ENCODE data around the gene CATSPERZ.
A peak's percentile ranks its signal among the peaks of the same experiment; 100 is the strongest.
"Not testable (repeated sequence)": the region's sequence is repeated elsewhere in the genome, so short reads cannot be mapped to it uniquely, and the experiment has no call there.

The CATSPERZ gene

DNA sequence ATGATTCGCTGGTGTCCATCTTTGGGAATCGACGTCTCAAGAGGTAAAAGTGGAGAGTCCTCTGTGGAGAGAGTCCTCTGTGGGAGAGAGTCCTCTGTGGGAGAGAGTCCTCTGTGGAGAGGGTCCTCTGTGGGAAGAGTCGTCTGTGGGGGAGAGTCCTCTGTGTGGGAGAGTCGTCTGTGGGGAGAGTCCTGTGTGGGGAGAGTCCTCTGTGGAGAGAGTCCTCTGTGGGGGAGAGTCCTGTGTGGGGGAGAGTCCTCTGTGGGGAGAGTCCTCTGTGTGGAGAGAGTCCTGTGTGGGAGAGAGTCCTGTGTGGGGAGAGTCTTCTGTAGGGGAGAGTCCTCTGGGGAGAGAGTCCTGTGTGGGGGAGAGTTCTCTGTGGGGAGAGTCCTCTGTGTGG is 20.9 kb downstream of the CATSPERZ start:
- no peak for DNase-seq

DNA sequence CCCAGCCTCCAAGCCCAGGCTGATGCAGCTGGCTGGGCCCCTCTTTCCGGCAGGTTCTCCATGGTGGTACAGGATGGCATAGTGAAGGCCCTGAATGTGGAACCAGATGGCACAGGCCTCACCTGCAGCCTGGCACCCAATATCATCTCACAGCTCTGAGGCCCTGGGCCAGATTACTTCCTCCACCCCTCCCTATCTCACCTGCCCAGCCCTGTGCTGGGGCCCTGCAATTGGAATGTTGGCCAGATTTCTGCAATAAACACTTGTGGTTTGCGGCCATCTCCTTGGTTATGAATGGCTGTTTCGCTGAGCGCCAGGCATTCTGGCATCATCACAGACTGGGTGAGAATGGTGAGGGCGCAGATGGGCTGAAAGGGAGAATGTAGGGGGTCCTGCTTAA is 21.4 kb downstream of the CATSPERZ start:
- no peak for DNase-seq

DNA sequence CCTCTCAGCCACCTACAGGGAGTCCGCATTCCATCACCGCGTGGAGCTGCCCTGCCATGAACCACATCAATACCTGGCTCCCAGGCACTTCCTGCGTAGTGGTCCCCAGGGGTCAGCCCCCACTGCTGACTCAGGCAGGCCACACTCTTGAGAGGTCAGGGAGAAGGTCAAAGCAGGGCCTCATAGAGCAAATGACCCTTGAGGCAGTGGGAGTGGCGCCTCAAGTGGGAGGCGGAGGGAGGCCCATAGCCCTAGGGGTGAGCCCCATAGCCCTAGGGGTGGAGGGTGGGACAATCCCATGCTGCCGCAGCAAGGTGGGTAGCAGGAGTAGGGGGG is 22.7 kb downstream of the CATSPERZ start:
- no peak for DNase-seq

DNA sequence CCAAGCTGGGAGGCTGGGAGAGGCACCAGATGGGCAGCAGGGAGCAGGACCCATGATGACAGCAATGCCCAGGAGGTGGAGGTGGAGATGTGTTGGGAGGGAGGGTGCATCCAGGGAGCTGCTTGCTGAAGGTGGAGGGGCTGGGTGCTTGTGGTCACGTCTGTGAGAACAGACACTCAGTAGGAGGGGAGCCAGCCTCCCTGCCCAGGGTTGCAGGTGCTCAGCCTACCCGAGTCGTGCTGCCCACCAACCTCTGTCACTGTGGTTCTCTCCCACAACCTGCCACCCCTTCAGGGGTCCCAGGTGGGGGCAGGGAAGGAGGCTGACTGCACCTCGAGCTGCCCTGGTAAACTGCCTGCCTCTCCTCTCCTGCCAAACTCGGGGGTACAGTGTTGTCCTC is 23.2 kb downstream of the CATSPERZ start:
- DNase-seq: no peak

DNA sequence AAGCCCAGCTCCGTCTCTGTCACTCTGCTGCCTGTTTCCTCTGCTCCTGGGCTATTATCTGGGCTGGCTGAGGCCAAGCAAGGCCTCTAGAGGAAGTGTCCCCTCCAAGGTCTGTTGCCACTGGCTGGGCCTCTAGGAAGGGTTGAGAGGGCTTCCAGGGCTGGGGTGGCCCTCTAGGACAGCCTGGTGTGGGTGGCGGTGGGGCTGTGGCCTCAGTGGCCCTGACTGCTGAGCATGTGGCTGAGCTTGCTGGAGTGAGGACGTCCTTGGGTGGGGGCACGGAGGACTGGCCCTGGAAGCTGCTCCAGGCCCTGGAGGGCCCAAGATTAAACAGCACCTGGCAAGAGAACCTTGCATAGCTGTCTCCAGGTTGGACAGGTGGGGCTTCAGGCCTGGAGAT is 23.8 kb downstream of the CATSPERZ start:
- DNase-seq: not testable (repeated sequence)

DNA sequence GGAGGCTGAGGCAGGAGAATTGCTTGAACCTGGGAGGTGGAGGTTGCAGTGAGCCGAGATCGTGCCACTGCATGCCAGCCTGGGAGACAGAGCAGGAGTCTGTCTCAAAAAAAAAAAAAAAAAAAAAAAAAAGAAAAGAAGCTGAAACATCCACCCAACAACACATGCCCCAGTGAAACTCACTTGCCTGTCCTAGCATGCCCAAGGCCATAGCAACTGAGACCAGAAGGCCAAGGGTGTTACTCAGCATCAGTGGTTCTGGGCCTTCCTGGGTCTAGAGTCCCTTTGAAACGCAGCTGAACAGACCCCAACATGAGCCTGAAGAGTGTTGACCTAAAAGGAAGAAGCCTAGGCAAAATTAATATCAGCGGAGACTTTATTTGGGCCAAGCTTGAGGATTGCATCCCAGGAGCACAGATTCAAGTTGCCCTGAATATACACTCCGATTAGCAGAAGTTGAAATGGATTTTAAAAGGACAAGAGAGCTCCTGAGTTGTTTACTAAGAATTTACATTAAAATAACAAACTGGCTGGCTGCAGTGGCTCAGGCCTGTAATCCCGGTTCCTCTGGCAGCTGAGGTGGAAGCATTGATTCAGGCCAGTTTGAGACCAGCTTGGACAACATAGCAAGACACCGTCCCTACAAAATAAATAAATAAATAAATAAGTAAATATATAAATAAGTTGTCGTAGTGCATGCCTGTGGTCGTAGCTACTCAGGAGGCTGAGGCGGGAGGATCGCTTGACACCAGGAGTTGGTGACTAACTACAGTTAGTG is 24.7 kb downstream of the CATSPERZ start:
- no peak for DNase-seq

DNA sequence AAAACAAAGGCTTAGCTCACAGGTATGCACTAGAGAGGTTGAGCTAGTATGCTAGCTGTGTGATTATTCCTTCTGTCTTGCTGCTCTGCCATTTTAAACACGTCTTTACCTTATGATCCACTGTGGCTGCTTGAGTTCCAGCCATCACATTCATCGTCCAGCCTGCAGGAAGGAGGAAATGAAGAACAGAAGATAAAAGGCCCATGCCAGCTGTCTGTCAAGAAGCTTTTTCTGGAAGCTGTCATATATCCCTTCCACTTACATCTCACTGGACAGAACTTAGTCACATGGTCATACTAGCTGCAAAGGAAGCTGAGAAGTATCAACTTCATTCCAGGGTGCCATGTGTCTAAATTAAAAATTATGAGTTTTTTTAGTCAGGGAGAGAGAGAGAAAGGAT is 27.2 kb downstream of the CATSPERZ start:
- no peak for DNase-seq

GRCh38 chr11:64327993-64328392 is 27.8 kb downstream of the CATSPERZ start:
- no peak for DNase-seq

DNA sequence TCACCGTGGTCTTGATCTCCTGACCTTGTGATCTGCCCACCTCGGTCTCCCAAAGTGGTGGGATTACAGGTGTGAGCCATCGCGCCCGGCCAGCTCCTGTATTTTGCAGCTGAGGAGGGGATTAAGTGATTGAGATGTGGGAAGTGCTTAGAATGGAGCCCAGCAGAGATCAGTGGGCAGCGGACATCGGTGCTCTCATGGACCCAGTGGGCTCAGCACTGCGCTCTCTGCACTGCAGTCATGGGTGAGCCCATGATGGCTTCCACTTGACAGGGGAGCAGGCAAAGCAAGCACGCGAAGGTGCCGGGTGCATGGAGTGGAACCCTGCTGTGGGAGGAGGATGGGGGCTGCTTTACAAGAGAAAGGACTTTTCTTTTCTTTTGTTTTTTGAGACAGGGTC is 30.7 kb downstream of the CATSPERZ start:
- no peak for DNase-seq

DNA sequence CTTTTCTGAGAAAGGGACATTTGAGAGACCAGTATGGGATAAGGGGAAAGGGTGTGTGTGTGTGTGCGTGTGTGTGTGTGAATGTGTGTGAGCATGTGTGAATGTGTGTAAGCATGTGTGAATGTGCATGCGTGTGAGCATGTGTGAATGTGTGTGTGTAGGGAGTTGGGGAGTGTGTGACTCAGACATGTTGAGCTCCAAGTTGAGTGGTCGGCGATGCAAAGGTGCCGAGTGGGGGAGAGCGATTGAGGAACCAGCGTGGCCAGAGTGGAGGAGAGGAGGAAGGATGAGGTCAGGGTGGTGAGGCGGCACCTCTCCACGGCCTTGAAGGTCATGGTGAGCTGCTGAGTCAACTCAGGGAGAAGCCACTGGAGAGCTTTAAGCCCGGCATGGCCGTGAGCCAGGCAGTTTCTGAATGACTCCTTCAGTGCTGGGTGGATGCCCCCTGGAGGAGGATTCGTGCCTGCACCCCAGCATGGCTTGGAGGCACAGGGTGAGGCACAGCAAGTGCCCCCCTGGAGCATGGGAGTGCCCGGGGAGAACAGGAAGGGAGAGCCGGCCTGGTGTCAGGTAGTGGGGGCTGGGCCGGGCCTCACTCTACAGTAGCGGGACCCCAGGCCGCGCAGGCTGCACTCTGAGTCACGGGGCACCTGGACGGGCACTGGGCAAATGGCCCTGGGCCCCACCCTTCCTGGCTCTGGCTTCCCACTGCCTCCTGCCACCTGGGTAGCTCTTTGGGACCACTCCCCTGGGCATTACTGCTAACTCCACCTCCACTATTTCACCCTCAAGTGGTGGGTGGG is 31.6 kb downstream of the CATSPERZ start:
- peak; percentile 84 for DNase-seq

- DNase-seq: no peak
Observed at GRCh38 chr11:64333556-64333955, 33.4 kb downstream of the CATSPERZ start.

GRCh38 chr11:64334764-64335735 is 34.9 kb downstream of the CATSPERZ start:
- DNase-seq: peak; percentile 95

- DNase-seq: no peak
Observed at GRCh38 chr11:64337538-64338249, 37.5 kb downstream of the CATSPERZ start.

- no peak for DNase-seq
Observed at GRCh38 chr11:64338716-64339115, 38.6 kb downstream of the CATSPERZ start.

GRCh38 chr11:64339286-64339685 is 39.1 kb downstream of the CATSPERZ start:
- DNase-seq: no peak

GRCh38 chr11:64339754-64340408 is 39.7 kb downstream of the CATSPERZ start, which contains the start of gene CCDC88B:
Gene CCDC88B, plus strand, starts transcription at chr11:64340204. Its CDS starts 63 bp downstream, at chr11:64340267.
- DNase-seq: no peak

- no peak for DNase-seq
Observed at GRCh38 chr11:64340671-64341335, 40.6 kb downstream of the CATSPERZ start.

- no peak for DNase-seq
Observed at GRCh38 chr11:64341429-64341828, 41.3 kb downstream of the CATSPERZ start.

DNA sequence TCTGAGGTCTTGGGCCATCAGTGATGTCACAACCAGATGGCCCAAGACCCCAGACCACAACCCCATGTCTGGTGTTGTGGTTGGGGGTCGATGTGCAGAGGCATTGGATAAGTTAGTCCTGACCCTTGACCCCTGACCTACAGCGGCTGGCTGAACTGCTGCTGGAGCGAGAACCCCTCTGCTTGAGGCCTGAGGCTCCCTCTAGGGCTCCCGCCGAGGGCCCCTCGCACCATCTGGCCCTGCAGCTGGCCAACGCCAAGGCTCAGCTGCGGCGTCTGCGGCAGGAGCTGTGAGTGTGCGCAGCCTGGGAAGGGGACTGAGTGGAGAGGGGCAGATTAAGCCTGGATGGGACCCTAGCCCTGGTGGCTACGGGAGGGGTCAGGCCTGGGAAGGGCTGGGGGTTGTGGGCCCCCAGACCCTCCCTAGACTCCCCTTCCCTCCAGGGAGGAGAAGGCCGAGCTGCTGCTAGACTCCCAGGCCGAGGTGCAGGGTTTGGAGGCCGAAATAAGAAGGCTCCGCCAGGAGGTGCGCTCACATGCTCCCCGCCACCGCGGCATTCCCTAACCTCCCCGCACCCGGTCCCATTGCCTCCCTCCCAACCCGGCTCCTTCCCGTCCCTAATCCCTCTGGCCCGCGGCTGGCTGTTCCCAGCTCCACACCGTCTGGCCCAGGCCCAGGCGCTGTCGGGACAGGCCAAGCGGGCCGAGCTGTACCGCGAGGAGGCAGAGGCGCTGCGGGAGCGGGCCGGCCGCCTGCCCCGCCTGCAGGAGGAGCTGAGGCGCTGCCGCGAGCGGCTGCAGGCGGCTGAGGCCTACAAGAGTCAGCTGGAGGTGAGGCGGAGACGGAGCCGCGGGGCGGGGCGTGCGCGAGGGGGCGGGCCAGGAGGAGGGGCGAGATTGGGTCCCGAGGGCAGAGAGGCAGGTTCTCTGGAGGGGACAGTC is 42.0 kb downstream of the CATSPERZ start:
- peak; percentile 81 for DNase-seq
